Uterus (tissue), 2 donors: ENCODE data around the gene SAMM50.

Experiments used
- POLR2A ChIP-seq, 2 donors: fragments of 450-650 bp; IDR thresholded peaks; one replicate each; pipeline ENCODE4 v1.6.1; 2016; ENCODE audit warnings: antibody characterized with exemption in 2 of 2, mild to moderate bottlenecking in 1 of 2, moderate library complexity in 1 of 2
- TF ChIP-seq, protein P1 (sequence below), 4 experiments: fragments of 200-600 bp in 2 of 4; fragments of 450-650 bp in 2 of 4; sonication (generic) in 2 of 4; IDR thresholded peaks; one replicate each; pipeline ENCODE4 v1.5.1; 2016 to 2019; ENCODE audit warnings: antibody characterized with exemption in 4 of 4, mild to moderate bottlenecking in 2 of 4, moderate library complexity in 1 of 4

- TF ChIP-seq, protein P1, sequence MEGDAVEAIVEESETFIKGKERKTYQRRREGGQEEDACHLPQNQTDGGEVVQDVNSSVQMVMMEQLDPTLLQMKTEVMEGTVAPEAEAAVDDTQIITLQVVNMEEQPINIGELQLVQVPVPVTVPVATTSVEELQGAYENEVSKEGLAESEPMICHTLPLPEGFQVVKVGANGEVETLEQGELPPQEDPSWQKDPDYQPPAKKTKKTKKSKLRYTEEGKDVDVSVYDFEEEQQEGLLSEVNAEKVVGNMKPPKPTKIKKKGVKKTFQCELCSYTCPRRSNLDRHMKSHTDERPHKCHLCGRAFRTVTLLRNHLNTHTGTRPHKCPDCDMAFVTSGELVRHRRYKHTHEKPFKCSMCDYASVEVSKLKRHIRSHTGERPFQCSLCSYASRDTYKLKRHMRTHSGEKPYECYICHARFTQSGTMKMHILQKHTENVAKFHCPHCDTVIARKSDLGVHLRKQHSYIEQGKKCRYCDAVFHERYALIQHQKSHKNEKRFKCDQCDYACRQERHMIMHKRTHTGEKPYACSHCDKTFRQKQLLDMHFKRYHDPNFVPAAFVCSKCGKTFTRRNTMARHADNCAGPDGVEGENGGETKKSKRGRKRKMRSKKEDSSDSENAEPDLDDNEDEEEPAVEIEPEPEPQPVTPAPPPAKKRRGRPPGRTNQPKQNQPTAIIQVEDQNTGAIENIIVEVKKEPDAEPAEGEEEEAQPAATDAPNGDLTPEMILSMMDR (IDR thresholded peaks at IDR 0.05) = no peak
- peak; percentile 36 to 75 for TF ChIP-seq POLR2A (IDR thresholded peaks at IDR 0.05)
These were observed 31.4 kb upstream of the SAMM50 start, which contains the start of gene PNPLA3 for GRCh38 chr22:43923631-43924464.
